Lower leg skin (tissue), 4 donors: Measurements from ENCODE around the gene AKR1C1. TPM values are rescaled to one million over a fixed set of nuclear protein-coding genes. Genes with fewer than 3 reads are reported as not detected.
A peak's percentile ranks its signal among the peaks of the same experiment; 100 is the strongest.
"Not testable (repeated sequence)": the region's sequence is repeated elsewhere in the genome, so short reads cannot be mapped to it uniquely, and the experiment has no call there.

Experiments used
- DNase-seq, 2 donors: peaks; one replicate each; pipeline ENCODE4 v3.0.0-alpha.2; 2019; ENCODE audit warnings: low spot score in 2 of 2
- H3K4me3 ChIP-seq: fragments of 200-600 bp; sonication (generic); 2 replicates; pipeline ENCODE4 v1.5.1; 2017; ENCODE audit warnings: mild to moderate bottlenecking, low read depth; ENCODE audit not compliant: poor library complexity, severe bottlenecking
- CTCF ChIP-seq, 3 donors: fragments of 450-650 bp; IDR thresholded peaks; one replicate each; pipeline ENCODE4 v1.5.1; 2016; ENCODE audit warnings: antibody characterized with exemption in 3 of 3, mild to moderate bottlenecking in 3 of 3, moderate library complexity in 2 of 3
- POLR2A ChIP-seq, 2 donors: fragments of 450-650 bp; IDR thresholded peaks; one replicate each; pipeline ENCODE4 v1.6.1; 2016 to 2017; ENCODE audit warnings: antibody characterized with exemption in 2 of 2, mild to moderate bottlenecking in 1 of 2, moderate library complexity in 1 of 2
- WGBS, 2 donors: methylation state at CpG; one replicate each; pipeline ENCODE4 v1.1.5; 2018; 5-methylcytosine and 5-hydroxymethylcytosine counted together
- intact Hi-C: fragments of 100-400 bp; cut with DNase I; formaldehyde crosslinking; loops from one replicate; pipeline ENCODE4 v1.15.0; 2023; ENCODE audit warnings: low total_unique reads
- total RNA-seq, 4 donors: library from RNA; depleted of rRNA; stranded (reverse); fragments of >200 nt; gene quantifications; one replicate each; pipeline ENCODE4 v1.1.0, GENCODE V29; 2016

AKR1C1 gene
- total RNA-seq, 4 donors from 2014 or later: 16.3 to 44.4 (median 31.3) TPM

- no peak for DNase-seq
- TF ChIP-seq POLR2A (IDR thresholded peaks at IDR 0.05) (no peak), CTCF (IDR thresholded peaks at IDR 0.05) (no peak)
- intact Hi-C loops: no loop called here
- 63 to 71% methylated on average over 2 of the region's 2 CpGs for WGBS, 2 donors
- no peak overlapping the region for H3K4me3 ChIP-seq
These were observed 19.4 kb upstream of the AKR1C1 start for GRCh38 chr10:4943821-4944220.

GRCh38 chr10:4944841-4945240 lies 18.4 kb upstream of the AKR1C1 start:
- H3K4me3 ChIP-seq: no peak overlapping the region
- TF ChIP-seq POLR2A (IDR thresholded peaks at IDR 0.05): no peak
- no peak for TF ChIP-seq CTCF (IDR thresholded peaks at IDR 0.05)
- no peak for DNase-seq
- WGBS, 2 donors: 86 to 93% methylated on average over 1 of the region's 1 CpG
- intact Hi-C loops: no loop called here

GRCh38 chr10:4945766-4946717 lies 17.2 kb upstream of the AKR1C1 start:
- 64 to 94% methylated on average over 2 of the region's 2 CpGs for WGBS, 2 donors
- TF ChIP-seq CTCF (IDR thresholded peaks at IDR 0.05) (no peak), POLR2A (IDR thresholded peaks at IDR 0.05) (no peak)
- intact Hi-C loops: no loop called here
- no peak for DNase-seq
- H3K4me3 ChIP-seq: no peak overlapping the region

- DNase-seq: no peak
- intact Hi-C loops: no loop called here
- H3K4me3 ChIP-seq: no peak overlapping the region
- no peak for TF ChIP-seq CTCF (IDR thresholded peaks at IDR 0.05)
- TF ChIP-seq POLR2A (IDR thresholded peaks at IDR 0.05): no peak
These were observed 16.1 kb upstream of the AKR1C1 start for GRCh38 chr10:4947039-4947634.

- no peak overlapping the region for H3K4me3 ChIP-seq
- intact Hi-C loops: no loop called here
- peak in 1 of 2 donors; percentile 62 for DNase-seq
- no peak for TF ChIP-seq POLR2A (IDR thresholded peaks at IDR 0.05)
- TF ChIP-seq CTCF (IDR thresholded peaks at IDR 0.05): no peak
- 12 to 29% methylated on average over 5 of the region's 5 CpGs for WGBS, 2 donors
These were observed 15.3 kb upstream of the AKR1C1 start for GRCh38 chr10:4947635-4948596.

GRCh38 chr10:4951512-4952162 lies 11.6 kb upstream of the AKR1C1 start:
- 34 to 48% methylated on average over 5 of the region's 5 CpGs for WGBS, 2 donors
- DNase-seq, intact Hi-C loops, H3K4me3 ChIP-seq: not testable (repeated sequence)
